ENCODE data around the gene MZT1. TPM values are rescaled to one million over a fixed set of nuclear protein-coding genes. Genes with fewer than 3 reads are reported as not detected.
A peak's percentile ranks its signal among the peaks of the same experiment; 100 is the strongest.

The MZT1 gene
- total and polyA plus RNA-seq, 2 donors (not counting 3 experiments of a cell fraction or from before 2014, with no cell fraction given), result 6.3 to 19.4 TPM

DNA sequence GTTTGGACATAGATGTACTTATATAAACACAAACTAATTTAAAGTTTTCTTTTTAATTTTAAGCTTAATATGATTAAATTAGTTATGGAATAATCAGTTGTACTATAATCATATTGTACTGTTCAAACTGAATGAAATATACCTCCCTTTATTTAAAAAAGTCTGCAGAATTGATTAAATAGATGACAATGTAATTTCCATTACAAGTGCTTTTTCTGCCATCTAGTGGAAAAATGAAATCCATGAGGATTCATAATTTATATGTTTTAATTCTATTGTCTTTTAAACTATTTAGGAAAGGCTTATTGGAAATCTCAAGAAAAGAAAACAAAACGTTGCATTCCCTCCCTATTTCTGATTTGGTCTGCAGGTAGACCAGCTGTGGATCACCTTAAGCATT lies 30.9 kb downstream of the MZT1 start:
- ChIA-PET POLR2A (no interaction called here), CTCF (interaction anchor here (1.0 to 7.6 kb wide), 2 partner anchors 46 to 53 kb away, joined by 3 to 129 read pairs; no protein-coding TSS in a partner anchor)
- no peak for TF ChIP-seq POLR2A (IDR thresholded peaks at IDR 0.05; ENCODE audit: low read depth, low read length)
- TF ChIP-seq, protein P1, sequence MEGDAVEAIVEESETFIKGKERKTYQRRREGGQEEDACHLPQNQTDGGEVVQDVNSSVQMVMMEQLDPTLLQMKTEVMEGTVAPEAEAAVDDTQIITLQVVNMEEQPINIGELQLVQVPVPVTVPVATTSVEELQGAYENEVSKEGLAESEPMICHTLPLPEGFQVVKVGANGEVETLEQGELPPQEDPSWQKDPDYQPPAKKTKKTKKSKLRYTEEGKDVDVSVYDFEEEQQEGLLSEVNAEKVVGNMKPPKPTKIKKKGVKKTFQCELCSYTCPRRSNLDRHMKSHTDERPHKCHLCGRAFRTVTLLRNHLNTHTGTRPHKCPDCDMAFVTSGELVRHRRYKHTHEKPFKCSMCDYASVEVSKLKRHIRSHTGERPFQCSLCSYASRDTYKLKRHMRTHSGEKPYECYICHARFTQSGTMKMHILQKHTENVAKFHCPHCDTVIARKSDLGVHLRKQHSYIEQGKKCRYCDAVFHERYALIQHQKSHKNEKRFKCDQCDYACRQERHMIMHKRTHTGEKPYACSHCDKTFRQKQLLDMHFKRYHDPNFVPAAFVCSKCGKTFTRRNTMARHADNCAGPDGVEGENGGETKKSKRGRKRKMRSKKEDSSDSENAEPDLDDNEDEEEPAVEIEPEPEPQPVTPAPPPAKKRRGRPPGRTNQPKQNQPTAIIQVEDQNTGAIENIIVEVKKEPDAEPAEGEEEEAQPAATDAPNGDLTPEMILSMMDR (IDR thresholded peaks at IDR 0.05; ENCODE audit: extremely low read depth in 1 of 2, insufficient read depth in 1 of 2, low read depth in 1 of 2, low read length in 2 of 2), result peak in 1 of 2 donors; percentile 2
- Histone ChIP-seq H3K27me3 (ENCODE audit: control insufficient read depth in 2 of 2, insufficient read depth in 2 of 2, low read length in 2 of 2) (peaks cover 16 to 21% of the 10 kb centered on the region in 2 experiments), H3K79me2 (ENCODE audit: control insufficient read depth, insufficient read depth, low read length) (no peaks in the 10 kb centered on the region), H3K9me3 (replicated peaks; ENCODE audit: control insufficient read depth, insufficient read depth, low read length) (no peaks in the 10 kb centered on the region), H3K36me3 (ENCODE audit: control insufficient read depth in 2 of 2, extremely low read depth in 1 of 2, insufficient read depth in 2 of 2, low read length in 2 of 2) (no peaks in the 10 kb centered on the region), H4K20me1 (replicated peaks; ENCODE audit: control insufficient read depth, extremely low read depth, insufficient read depth, low read length) (no peaks in the 10 kb centered on the region), H2AFZ (ENCODE audit: low read depth, low read length) (no peak overlapping the region), H3K4me2 (ENCODE audit: insufficient read depth, low read length) (no peak overlapping the region), H3K27ac (ENCODE audit: insufficient read depth, low read depth, low read length) (no peak overlapping the region), H3K4me3 (replicated peaks in 1 of 3; ENCODE audit: insufficient read depth in 1 of 3, low read depth in 1 of 3, low read length in 3 of 3) (no peak overlapping the region), H3K9me1 (replicated peaks; ENCODE audit: control insufficient read depth, extremely low read depth, insufficient read depth, low read length) (no peaks in the 10 kb centered on the region), H3K9ac (replicated peaks; ENCODE audit: extremely low read depth, insufficient read depth, low read length) (no peak overlapping the region), H3K4me1 (ENCODE audit: control insufficient read depth, extremely low read depth, insufficient read depth, low read length) (no peaks in the 10 kb centered on the region)
- DNase-seq (ENCODE audit: low read depth, low spot score) (peak; percentile 45), FAIRE-seq (no peak)
- BruUV-seq (replicated peaks), result no TSS peak
- intact Hi-C loops (cut with micrococcal nuclease) (loop anchor here (1.0 to 10.0 kb wide), 3 partner anchors 53 to 1974 kb away; partner anchors contain the start of gene DACH1), dilution Hi-C loops (cut with MboI; ENCODE audit: extremely low pct_ligation_motif_present, low sequenced_read_pairs) (no loop called here)

DNA sequence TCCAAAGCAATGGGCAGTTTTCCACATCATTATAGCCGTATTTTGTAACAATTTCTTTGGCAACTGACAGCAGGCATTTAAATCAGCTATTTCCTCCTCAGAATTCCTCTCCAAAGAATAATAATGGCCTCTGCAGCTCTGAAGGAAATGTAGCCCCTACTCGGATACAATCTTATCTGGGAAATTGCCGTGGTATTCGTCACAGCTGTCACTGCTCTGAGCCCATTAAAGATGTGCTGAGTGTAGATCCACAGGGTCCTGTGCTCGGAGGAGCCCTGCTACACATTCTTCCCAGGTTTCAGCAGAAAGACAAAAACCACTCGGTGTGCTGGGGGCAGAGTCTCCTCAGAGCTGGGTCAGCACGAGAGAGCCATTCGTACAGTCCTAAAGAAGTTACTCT lies 33.1 kb downstream of the MZT1 start:
- DNase-seq (ENCODE audit: low read depth, low spot score) (peak; percentile 49), FAIRE-seq (no peak)
- H3K4me1 ChIP-seq (ENCODE audit: control insufficient read depth, extremely low read depth, insufficient read depth, low read length), result no peaks in the 10 kb centered on the region
- BruUV-seq (replicated peaks), result no TSS peak
- no peaks in the 10 kb centered on the region for H3K79me2 ChIP-seq (ENCODE audit: control insufficient read depth, insufficient read depth, low read length)
- no peaks in the 10 kb centered on the region for H4K20me1 ChIP-seq (replicated peaks; ENCODE audit: control insufficient read depth, extremely low read depth, insufficient read depth, low read length)
- CTCF ChIA-PET, result interaction anchor here (0.5 to 7.6 kb wide), 5 partner anchors 9 to 85 kb away, joined by 3 to 129 read pairs (median 4); no protein-coding TSS in a partner anchor
- dilution Hi-C loops (cut with MboI; ENCODE audit: extremely low pct_ligation_motif_present, low sequenced_read_pairs) (no loop called here), intact Hi-C loops (cut with micrococcal nuclease) (loop anchor here (10.0 kb wide), 1 partner anchor 830 kb away; the partner anchor contains the start of gene DACH1)
- H3K4me3 ChIP-seq (replicated peaks in 1 of 3; ENCODE audit: insufficient read depth in 1 of 3, low read depth in 1 of 3, low read length in 3 of 3), result no peak overlapping the region
- H3K4me2 ChIP-seq (ENCODE audit: insufficient read depth, low read length), result no peak overlapping the region
- H3K27ac ChIP-seq (ENCODE audit: insufficient read depth, low read depth, low read length), result no peak overlapping the region
- H3K9me1 ChIP-seq (replicated peaks; ENCODE audit: control insufficient read depth, extremely low read depth, insufficient read depth, low read length), result no peaks in the 10 kb centered on the region
- no peaks in the 10 kb centered on the region for H3K36me3 ChIP-seq (ENCODE audit: control insufficient read depth in 2 of 2, extremely low read depth in 1 of 2, insufficient read depth in 2 of 2, low read length in 2 of 2)
- TF ChIP-seq GATA2 (IDR thresholded peaks at IDR 0.05; ENCODE audit: insufficient read depth, insufficient read length, low read depth, low read length), result peak; percentile 28
- TF ChIP-seq MYC (IDR thresholded peaks at IDR 0.05; ENCODE audit: low read depth, low read length), result no peak
- TF ChIP-seq EZH2 (IDR thresholded peaks at IDR 0.05; ENCODE audit: borderline replicate concordance, low read depth, low read length, severe bottlenecking), result no peak
- TF ChIP-seq JUN (IDR thresholded peaks at IDR 0.05; ENCODE audit: borderline replicate concordance, insufficient read depth, insufficient read length, low read depth), result no peak
- no peak for TF ChIP-seq POLR2A (IDR thresholded peaks at IDR 0.05; ENCODE audit: low read depth, low read length)
- POLR2A ChIA-PET, result no interaction called here
- H3K27me3 ChIP-seq (ENCODE audit: control insufficient read depth in 2 of 2, insufficient read depth in 2 of 2, low read length in 2 of 2), result peaks cover 21 to 22% of the 10 kb centered on the region in 2 experiments
- H3K9me3 ChIP-seq (replicated peaks; ENCODE audit: control insufficient read depth, insufficient read depth, low read length), result no peaks in the 10 kb centered on the region
- no peak overlapping the region for H2AFZ ChIP-seq (ENCODE audit: low read depth, low read length)
- no peak overlapping the region for H3K9ac ChIP-seq (replicated peaks; ENCODE audit: extremely low read depth, insufficient read depth, low read length)

Measured in endothelial cell of umbilical vein (primary cell).